Activated T-cell treated with anti-CD3 and anti-CD28 coated beads for 48 hours (primary cell): Measurements from ENCODE around the gene INPP5D.
"Not testable (repeated sequence)": the region's sequence is repeated elsewhere in the genome, so short reads cannot be mapped to it uniquely, and the experiment has no call there.

Experiments
- DNase-seq: peaks from one replicate; pipeline ENCODE4 v3.0.0-alpha.2; 2020; ENCODE audit warnings: low read depth

INPP5D gene

GRCh38 chr2:233118648-233119000, 58.5 kb downstream of the INPP5D start:
- DNase-seq = no peak

- DNase-seq = no peak
These were observed 59.0 kb downstream of the INPP5D start for GRCh38 chr2:233119123-233119522.

- no peak for DNase-seq
These were observed 59.7 kb downstream of the INPP5D start for GRCh38 chr2:233119806-233120205.

- DNase-seq = no peak
These were observed 60.3 kb downstream of the INPP5D start for GRCh38 chr2:233120459-233120858.

- DNase-seq = no peak
These were observed 61.7 kb downstream of the INPP5D start for GRCh38 chr2:233121856-233122255.

- DNase-seq = no peak
These were observed 62.4 kb downstream of the INPP5D start for GRCh38 chr2:233122541-233122940.

GRCh38 chr2:233123576-233123975, 63.4 kb downstream of the INPP5D start:
- DNase-seq = not testable (repeated sequence)

GRCh38 chr2:233124421-233125080, 64.4 kb downstream of the INPP5D start:
- no peak for DNase-seq

- DNase-seq = no peak
These were observed 65.4 kb downstream of the INPP5D start for GRCh38 chr2:233125455-233126065.

- DNase-seq = no peak
These were observed 69.3 kb downstream of the INPP5D start for GRCh38 chr2:233129351-233129978.

GRCh38 chr2:233130024-233130423, 69.9 kb downstream of the INPP5D start:
- no peak for DNase-seq

- no peak for DNase-seq
These were observed 70.4 kb downstream of the INPP5D start for GRCh38 chr2:233130481-233131020.

- no peak for DNase-seq
These were observed 72.0 kb downstream of the INPP5D start for GRCh38 chr2:233131936-233132720.

GRCh38 chr2:233133239-233133638, 73.1 kb downstream of the INPP5D start:
- DNase-seq = no peak

GRCh38 chr2:233135421-233135820, 75.3 kb downstream of the INPP5D start:
- DNase-seq = no peak

- no peak for DNase-seq
These were observed 76.9 kb downstream of the INPP5D start for GRCh38 chr2:233137040-233137439.

- DNase-seq = no peak
These were observed 80.0 kb downstream of the INPP5D start for GRCh38 chr2:233140077-233140585.

GRCh38 chr2:233140978-233141377, 80.8 kb downstream of the INPP5D start:
- DNase-seq = no peak

GRCh38 chr2:233141901-233142300, 81.8 kb downstream of the INPP5D start:
- no peak for DNase-seq

- no peak for DNase-seq
These were observed 82.3 kb downstream of the INPP5D start for GRCh38 chr2:233142355-233142897.

- DNase-seq = no peak
These were observed 83.7 kb downstream of the INPP5D start for GRCh38 chr2:233143700-233144331.
